ENCODE measurements around the gene HLTF.
"Not testable (repeated sequence)": the region's sequence is repeated elsewhere in the genome, so short reads cannot be mapped to it uniquely, and the experiment has no call there.

HLTF gene

GRCh38 chr3:149104484-149104883 lies 18.2 kb upstream of the HLTF start:
- DNase-seq (ENCODE audit: extremely low spot score) = no peak
- TF ChIP-seq CTCF (IDR thresholded peaks at IDR 0.05; ENCODE audit: control extremely low read depth, extremely low read depth, low read depth, missing control alignments) = no peak
- ChIA-PET CTCF (no interaction called here), POLR2A (no interaction called here)

GRCh38 chr3:149101641-149102040 lies 15.3 kb upstream of the HLTF start:
- ChIA-PET POLR2A (no interaction called here), CTCF (interaction anchor here (1.2 kb wide), 1 partner anchor 11 kb away, joined by 6 read pairs; no protein-coding TSS in a partner anchor)
- no peak for DNase-seq (ENCODE audit: extremely low spot score)
- TF ChIP-seq CTCF (IDR thresholded peaks at IDR 0.05; ENCODE audit: control extremely low read depth, extremely low read depth, low read depth, missing control alignments) = no peak

- ChIA-PET POLR2A (no interaction called here), CTCF (interaction anchor here (0.7 to 1.4 kb wide), 4 partner anchors 12 to 178 kb away, joined by 3 to 6 read pairs (median 4); no protein-coding TSS in a partner anchor)
- TF ChIP-seq CTCF (IDR thresholded peaks at IDR 0.05; ENCODE audit: control extremely low read depth, extremely low read depth, low read depth, missing control alignments) = no peak
- no peak for DNase-seq (ENCODE audit: extremely low spot score)
These were observed 14.8 kb upstream of the HLTF start for GRCh38 chr3:149101154-149101553.

GRCh38 chr3:149097987-149098386 lies 11.7 kb upstream of the HLTF start:
- POLR2A ChIA-PET; DNase-seq (ENCODE audit: extremely low spot score): not testable (repeated sequence)
- CTCF ChIA-PET = interaction anchor here (1.5 to 1.7 kb wide), 2 partner anchors 25 to 108 kb away, joined by 4 read pairs; no protein-coding TSS in a partner anchor

- ChIA-PET CTCF (interaction anchor here (0.9 to 3.4 kb wide), 2 partner anchors 25 to 177 kb away, joined by 3 to 20 read pairs; no protein-coding TSS in a partner anchor), POLR2A (no interaction called here)
- peak; percentile 64 for DNase-seq (ENCODE audit: extremely low spot score)
- no peak for TF ChIP-seq CTCF (IDR thresholded peaks at IDR 0.05; ENCODE audit: control extremely low read depth, extremely low read depth, low read depth, missing control alignments)
These were observed 9.2 kb upstream of the HLTF start for GRCh38 chr3:149095487-149095886.

GRCh38 chr3:149091983-149092382 lies 5.7 kb upstream of the HLTF start:
- ChIA-PET CTCF (interaction anchor here (1.0 to 1.9 kb wide), 3 partner anchors 29 to 183 kb away, joined by 3 to 7 read pairs (median 3); no protein-coding TSS in a partner anchor), POLR2A (no interaction called here)
- DNase-seq (ENCODE audit: extremely low spot score) = no peak
- TF ChIP-seq CTCF (IDR thresholded peaks at IDR 0.05; ENCODE audit: control extremely low read depth, extremely low read depth, low read depth, missing control alignments) = no peak

GRCh38 chr3:149090907-149091306 lies 4.6 kb upstream of the HLTF start:
- CTCF ChIA-PET = interaction anchor here (1.0 to 1.9 kb wide), 5 partner anchors 22 to 184 kb away, joined by 3 to 12 read pairs (median 4); no protein-coding TSS in a partner anchor
- DNase-seq (ENCODE audit: extremely low spot score) = peak; percentile 32
- TF ChIP-seq CTCF (IDR thresholded peaks at IDR 0.05; ENCODE audit: control extremely low read depth, extremely low read depth, low read depth, missing control alignments) = no peak
- POLR2A ChIA-PET = no interaction called here
